Neural cell (in vitro differentiated cells): ENCODE data around the gene GKAP1. TPM values are rescaled to one million over a fixed set of nuclear protein-coding genes. Genes with fewer than 3 reads are reported as not detected.

ENCODE experiments used
- H2AFZ ChIP-seq: fragments of 200-600, 300-800 bp; sonication (generic), shearing (Covaris generic); 2 replicates; pipeline ENCODE4 v1.6.0; 2014; ENCODE audit warnings: low read depth, mild to moderate bottlenecking, antibody characterized with exemption, low read length, moderate library complexity
- H3F3A ChIP-seq: fragments of 200-600 bp; shearing (Covaris generic); 2 replicates; pipeline ENCODE4 v1.6.1; 2016; ENCODE audit warnings: mild to moderate bottlenecking, moderate library complexity, mixed read lengths, antibody characterized with exemption, low read length; ENCODE audit not compliant: insufficient read depth, poor library complexity, severe bottlenecking
- H3K27ac ChIP-seq: fragments of 200-600, 300-800 bp; sonication (generic), shearing (Covaris generic); 2 replicates; pipeline ENCODE4 v1.5.1; 2014; ENCODE audit warnings: mild to moderate bottlenecking, low read length, moderate library complexity
- H3K27me3 ChIP-seq: fragments of 300-800, 200-600 bp; sonication (generic), shearing (Covaris generic); 2 replicates; pipeline ENCODE4 v1.6.0; 2014; ENCODE audit warnings: mild to moderate bottlenecking, low read depth, low read length, moderate library complexity; ENCODE audit not compliant: insufficient read depth
- H3K36me3 ChIP-seq: fragments of 300-800, 200-600 bp; sonication (generic), shearing (Covaris generic); 2 replicates; pipeline ENCODE4 v1.5.1; 2014; ENCODE audit warnings: mild to moderate bottlenecking, antibody characterized with exemption, low read length, moderate library complexity; ENCODE audit not compliant: insufficient read depth
- H3K4me2 ChIP-seq: fragments of 300-800, 200-600 bp; sonication (generic), shearing (Covaris generic); 2 replicates; pipeline ENCODE4 v1.6.0; 2014; ENCODE audit warnings: mild to moderate bottlenecking, low read length
- H3K4me3 ChIP-seq: fragments of 300-800, 200-600 bp; sonication (generic), shearing (Covaris generic); 2 replicates; pipeline ENCODE4 v1.5.1; 2014; ENCODE audit warnings: mild to moderate bottlenecking, low read length, moderate library complexity
- H3K79me2 ChIP-seq: fragments of 200-600 bp; shearing (Covaris generic); replicated peaks from 2 replicates; pipeline ENCODE4 v1.6.0; 2014; ENCODE audit warnings: mild to moderate bottlenecking, low read length, moderate library complexity; ENCODE audit not compliant: insufficient read depth
- H3K9ac ChIP-seq: fragments of 300-800, 200-600 bp; sonication (generic), shearing (Covaris generic); 2 replicates; pipeline ENCODE4 v1.6.1; 2016; ENCODE audit warnings: mild to moderate bottlenecking, low read length, mixed read lengths
- H3K9me2 ChIP-seq: fragments of 200-600 bp; shearing (Covaris generic); 2 replicates; pipeline ENCODE4 v1.6.1; 2016; ENCODE audit warnings: mild to moderate bottlenecking, low read length, mixed read lengths; ENCODE audit not compliant: insufficient read depth
- H3K9me3 ChIP-seq: fragments of 200-600, 300-800 bp; sonication (generic), shearing (Covaris generic); 2 replicates; pipeline ENCODE4 v1.6.1; 2016; ENCODE audit warnings: mild to moderate bottlenecking, mixed run types, low read length, moderate library complexity, mixed read lengths
- H4K20me1 ChIP-seq: fragments of 200-600 bp; shearing (Covaris generic); 2 replicates; pipeline ENCODE4 v1.6.1; 2016; ENCODE audit warnings: mild to moderate bottlenecking, mixed run types; ENCODE audit not compliant: insufficient read depth
- CTCF ChIP-seq: fragments of 450-650 bp; IDR thresholded peaks from 2 replicates; pipeline ENCODE4 v1.5.1; 2014; ENCODE audit warnings: antibody characterized with exemption, mild to moderate bottlenecking, moderate library complexity; ENCODE audit not compliant: poor library complexity, severe bottlenecking
- EP300 ChIP-seq: fragments of 450-650 bp; conservative IDR thresholded peaks from 2 replicates; pipeline ENCODE4 v1.6.1; 2014; ENCODE audit warnings: antibody characterized with exemption, mild to moderate bottlenecking, moderate library complexity; ENCODE audit not compliant: poor library complexity, severe bottlenecking
- EZH2 ChIP-seq: fragments of 200-600, 300-800 bp; shearing (Covaris generic), sonication (generic); IDR thresholded peaks from 2 replicates; pipeline ENCODE4 v1.6.1; 2014; ENCODE audit warnings: antibody characterized with exemption, low read length, borderline replicate concordance, mild to moderate bottlenecking; ENCODE audit not compliant: insufficient read depth, poor library complexity, severe bottlenecking
- MXI1 ChIP-seq: fragments of 450-650 bp; conservative IDR thresholded peaks from 2 replicates; pipeline ENCODE4 v1.6.1; 2014; ENCODE audit warnings: antibody characterized with exemption, mild to moderate bottlenecking; ENCODE audit not compliant: poor library complexity, severe bottlenecking
- POLR2AphosphoS5 ChIP-seq: IDR thresholded peaks from 2 replicates; pipeline ENCODE4 v1.6.1; 2012
- RAD21 ChIP-seq: fragments of 450-650 bp; conservative IDR thresholded peaks from 2 replicates; pipeline ENCODE4 v1.6.1; 2014; ENCODE audit warnings: antibody characterized with exemption, mild to moderate bottlenecking, moderate library complexity
- REST ChIP-seq: IDR thresholded peaks from 2 replicates; pipeline ENCODE4 v1.6.1; 2012; ENCODE audit warnings: borderline replicate concordance
- SMC3 ChIP-seq: fragments of 450-650 bp; conservative IDR thresholded peaks from 2 replicates; pipeline ENCODE4 v1.6.1; 2014; ENCODE audit warnings: antibody characterized with exemption, mild to moderate bottlenecking, moderate library complexity; ENCODE audit not compliant: poor library complexity
- TAF1 ChIP-seq: IDR thresholded peaks from 2 replicates; pipeline ENCODE4 v1.6.1; 2012; ENCODE audit warnings: low read depth
- polyA plus RNA-seq: library from polyadenylated mRNA; depleted of rRNA; stranded (reverse); fragments of >200 nt; gene quantifications from 2 replicates; pipeline ENCODE4 v1.2.3, GENCODE V29; 2014

Gene GKAP1
- polyA plus RNA-seq, 1 donor from 2014 or later: 11.0 TPM

DNA sequence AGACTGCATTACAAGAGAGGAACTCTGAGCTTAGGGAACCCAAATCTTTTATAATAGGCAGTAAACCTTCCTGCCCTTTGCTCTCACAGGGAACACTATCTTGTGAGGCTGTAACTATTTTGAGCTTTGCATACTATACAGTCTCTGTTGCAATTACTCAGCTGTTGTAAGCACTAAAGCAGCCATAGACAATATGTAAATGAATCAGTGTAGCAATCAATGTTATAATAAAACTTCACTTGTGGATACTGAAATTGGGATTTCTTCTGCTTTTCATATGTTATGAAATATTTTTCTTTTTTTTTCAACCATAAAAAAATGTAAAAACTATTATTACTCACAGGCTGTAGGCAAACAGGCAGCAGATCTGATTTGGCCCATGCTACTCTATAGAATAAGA is 93.1 kb downstream of the GKAP1 start:
- TF ChIP-seq POLR2AphosphoS5 (no peak), EZH2 (no peak)
- Histone ChIP-seq H3K9ac (no peak overlapping the region), H3K4me3 (no peak overlapping the region), H3K9me2 (no peaks in the 10 kb centered on the region), H3K27ac (no peak overlapping the region), H4K20me1 (no peaks in the 10 kb centered on the region), H3F3A (no peaks in the 10 kb centered on the region), H3K4me2 (no peak overlapping the region), H2AFZ (no peak overlapping the region), H3K36me3 (no peaks in the 10 kb centered on the region), H3K79me2 (no peaks in the 10 kb centered on the region), H3K9me3 (no peaks in the 10 kb centered on the region), H3K27me3 (no peaks in the 10 kb centered on the region)

- Histone ChIP-seq H3K4me3 (no peak overlapping the region), H3F3A (no peaks in the 10 kb centered on the region), H3K9ac (no peak overlapping the region), H3K9me2 (no peaks in the 10 kb centered on the region), H2AFZ (no peak overlapping the region), H4K20me1 (no peaks in the 10 kb centered on the region), H3K36me3 (no peaks in the 10 kb centered on the region), H3K4me2 (no peak overlapping the region), H3K79me2 (no peaks in the 10 kb centered on the region), H3K9me3 (no peaks in the 10 kb centered on the region), H3K27me3 (no peaks in the 10 kb centered on the region), H3K27ac (no peak overlapping the region)
- TF ChIP-seq REST: no peak
- TF ChIP-seq POLR2AphosphoS5: no peak
- no peak for TF ChIP-seq CTCF
Observed at GRCh38 chr9:83722726-83723495, 94.7 kb downstream of the GKAP1 start.

GRCh38 chr9:83721509-83721908 is 96.1 kb downstream of the GKAP1 start:
- no peak overlapping the region for H3K27ac ChIP-seq
- H3K79me2 ChIP-seq: no peaks in the 10 kb centered on the region
- H3K27me3 ChIP-seq: no peaks in the 10 kb centered on the region
- H3K9ac ChIP-seq: no peak overlapping the region
- no peaks in the 10 kb centered on the region for H4K20me1 ChIP-seq
- TF ChIP-seq MXI1 (no peak), EZH2 (no peak), RAD21 (no peak), REST (no peak), TAF1 (no peak), SMC3 (no peak), EP300 (no peak), POLR2AphosphoS5 (no peak), CTCF (no peak)
- H2AFZ ChIP-seq: no peak overlapping the region
- no peaks in the 10 kb centered on the region for H3K9me2 ChIP-seq
- no peak overlapping the region for H3K4me3 ChIP-seq
- H3K36me3 ChIP-seq: no peaks in the 10 kb centered on the region
- no peaks in the 10 kb centered on the region for H3F3A ChIP-seq
- no peak overlapping the region for H3K4me2 ChIP-seq
- H3K9me3 ChIP-seq: no peaks in the 10 kb centered on the region
